ENCODE results near the gene CBX5.

The CBX5 gene

GRCh38 chr12:54280468-54281260 lies 742 bp upstream of the CBX5 start, which contains the start of gene HNRNPA1:
HNRNPA1 (plus strand) TSS chr12:54280726; CDS start chr12:54280808, 82 bp downstream.
- H3K27ac ChIP-seq (ENCODE audit: low read depth, low read length) = peak within 1 kb of the TSS; percentile 83
- H3K4me1 ChIP-seq (ENCODE audit: control insufficient read depth, insufficient read depth, low read length, unreplicated experiment) = peaks cover 37% of the 10 kb centered on the region
- H3K27me3 ChIP-seq (ENCODE audit: insufficient read depth, low read length) = no peaks in the 10 kb centered on the region
- no peak within 1 kb of the TSS for H2AFZ ChIP-seq (ENCODE audit: low read length, unreplicated experiment)
- H3K4me3 ChIP-seq (ENCODE audit: low read depth, low read length) = peak within 1 kb of the TSS; percentile 93
- H3K36me3 ChIP-seq (ENCODE audit: insufficient read depth, low read length) = peaks cover 43% of the 10 kb centered on the region
- H3K79me2 ChIP-seq (ENCODE audit: control insufficient read depth, insufficient read depth, low read length, unreplicated experiment) = peaks cover 80% of the 10 kb centered on the region

GRCh38 chr12:54279227-54279631 lies 693 bp downstream of the CBX5 start:
- no peak overlapping the region for H2AFZ ChIP-seq (ENCODE audit: low read length, unreplicated experiment)
- H3K27me3 ChIP-seq (ENCODE audit: insufficient read depth, low read length) = no peaks in the 10 kb centered on the region
- peaks cover 36% of the 10 kb centered on the region for H3K4me1 ChIP-seq (ENCODE audit: control insufficient read depth, insufficient read depth, low read length, unreplicated experiment)
- peaks cover 35% of the 10 kb centered on the region for H3K36me3 ChIP-seq (ENCODE audit: insufficient read depth, low read length)
- H3K79me2 ChIP-seq (ENCODE audit: control insufficient read depth, insufficient read depth, low read length, unreplicated experiment) = peaks cover 85% of the 10 kb centered on the region
- peak overlapping the region; percentile 83 for H3K27ac ChIP-seq (ENCODE audit: low read depth, low read length)
- H3K4me3 ChIP-seq (ENCODE audit: low read depth, low read length) = peak overlapping the region; percentile 93

GRCh38 chr12:54277823-54278276 lies 2.1 kb downstream of the CBX5 start:
- H3K27ac ChIP-seq (ENCODE audit: low read depth, low read length) = peak overlapping the region; percentile 83
- peaks cover 31% of the 10 kb centered on the region for H3K36me3 ChIP-seq (ENCODE audit: insufficient read depth, low read length)
- peaks cover 24% of the 10 kb centered on the region for H3K4me1 ChIP-seq (ENCODE audit: control insufficient read depth, insufficient read depth, low read length, unreplicated experiment)
- H3K4me3 ChIP-seq (ENCODE audit: low read depth, low read length) = peak overlapping the region; percentile 93
- no peaks in the 10 kb centered on the region for H3K27me3 ChIP-seq (ENCODE audit: insufficient read depth, low read length)
- no peak overlapping the region for H2AFZ ChIP-seq (ENCODE audit: low read length, unreplicated experiment)
- H3K79me2 ChIP-seq (ENCODE audit: control insufficient read depth, insufficient read depth, low read length, unreplicated experiment) = peaks cover 85% of the 10 kb centered on the region

DNA sequence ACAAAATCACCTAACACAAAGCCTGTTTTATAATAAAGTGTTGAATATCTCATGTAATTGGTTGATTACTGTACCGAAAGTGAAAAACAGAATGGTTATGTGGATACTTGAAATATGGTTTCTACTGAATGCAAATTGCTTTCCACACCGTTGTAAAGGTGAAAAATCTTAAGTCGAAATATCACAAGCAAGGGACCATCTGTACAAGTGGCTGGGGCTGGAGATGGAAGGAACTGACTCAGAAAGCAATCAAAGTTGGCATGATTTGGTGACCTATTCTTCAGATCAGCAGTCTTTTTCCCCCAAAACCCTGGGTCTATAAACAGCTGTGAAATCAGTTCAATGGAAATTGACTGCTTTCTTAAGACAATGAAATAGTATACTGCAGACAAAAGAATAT lies 3.6 kb downstream of the CBX5 start:
- peaks cover 17% of the 10 kb centered on the region for H3K4me1 ChIP-seq (ENCODE audit: control insufficient read depth, insufficient read depth, low read length, unreplicated experiment)
- H3K79me2 ChIP-seq (ENCODE audit: control insufficient read depth, insufficient read depth, low read length, unreplicated experiment) = peaks cover 81% of the 10 kb centered on the region
- peaks cover 19% of the 10 kb centered on the region for H3K36me3 ChIP-seq (ENCODE audit: insufficient read depth, low read length)
- no peak overlapping the region for H2AFZ ChIP-seq (ENCODE audit: low read length, unreplicated experiment)
- no peaks in the 10 kb centered on the region for H3K27me3 ChIP-seq (ENCODE audit: insufficient read depth, low read length)
- H3K4me3 ChIP-seq (ENCODE audit: low read depth, low read length) = no peak overlapping the region
- no peak overlapping the region for H3K27ac ChIP-seq (ENCODE audit: low read depth, low read length)

DNA sequence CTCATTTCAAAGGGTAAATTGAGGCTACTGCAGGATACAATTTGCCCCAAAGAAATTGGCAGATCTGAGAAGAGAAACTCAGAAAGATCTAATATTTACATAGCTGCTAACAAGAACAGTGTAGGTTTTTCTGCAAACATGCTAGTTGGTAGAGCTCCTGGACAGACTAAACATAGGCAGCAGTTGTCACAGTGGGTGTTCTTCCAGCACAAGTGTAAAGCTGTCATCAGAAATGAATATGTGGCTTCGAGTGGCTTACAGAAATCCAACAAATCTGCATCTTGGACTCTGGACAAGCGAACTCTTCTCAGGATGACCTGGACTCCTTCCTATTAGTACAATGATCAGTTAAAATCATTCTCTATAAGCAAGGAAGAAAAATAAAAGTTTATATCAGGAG lies 5.9 kb downstream of the CBX5 start:
- no peak overlapping the region for H3K27ac ChIP-seq (ENCODE audit: low read depth, low read length)
- H3K79me2 ChIP-seq (ENCODE audit: control insufficient read depth, insufficient read depth, low read length, unreplicated experiment) = peaks cover 75% of the 10 kb centered on the region
- H3K36me3 ChIP-seq (ENCODE audit: insufficient read depth, low read length) = peaks cover 13% of the 10 kb centered on the region

GRCh38 chr12:54272214-54272613 lies 7.7 kb downstream of the CBX5 start:
- Histone ChIP-seq H3K36me3 (ENCODE audit: insufficient read depth, low read length) (peaks cover 13% of the 10 kb centered on the region), H3K27ac (ENCODE audit: low read depth, low read length) (no peak overlapping the region), H3K4me1 (ENCODE audit: control insufficient read depth, insufficient read depth, low read length, unreplicated experiment) (peaks cover 11% of the 10 kb centered on the region), H3K27me3 (ENCODE audit: insufficient read depth, low read length) (no peaks in the 10 kb centered on the region), H3K79me2 (ENCODE audit: control insufficient read depth, insufficient read depth, low read length, unreplicated experiment) (peaks cover 65% of the 10 kb centered on the region), H3K4me3 (ENCODE audit: low read depth, low read length) (no peak overlapping the region), H2AFZ (ENCODE audit: low read length, unreplicated experiment) (no peak overlapping the region)

More for the DNA sequence above, 5.9 kb downstream of the CBX5 start:
- no peak overlapping the region for H3K4me3 ChIP-seq (ENCODE audit: low read depth, low read length)
- peaks cover 17% of the 10 kb centered on the region for H3K4me1 ChIP-seq (ENCODE audit: control insufficient read depth, insufficient read depth, low read length, unreplicated experiment)
- H2AFZ ChIP-seq (ENCODE audit: low read length, unreplicated experiment) = no peak overlapping the region
- no peaks in the 10 kb centered on the region for H3K27me3 ChIP-seq (ENCODE audit: insufficient read depth, low read length)

- no peaks in the 10 kb centered on the region for H3K4me1 ChIP-seq (ENCODE audit: control insufficient read depth, insufficient read depth, low read length, unreplicated experiment)
- H3K4me3 ChIP-seq (ENCODE audit: low read depth, low read length) = no peak overlapping the region
- no peak overlapping the region for H2AFZ ChIP-seq (ENCODE audit: low read length, unreplicated experiment)
- H3K27ac ChIP-seq (ENCODE audit: low read depth, low read length) = no peak overlapping the region
- H3K27me3 ChIP-seq (ENCODE audit: insufficient read depth, low read length) = no peaks in the 10 kb centered on the region
- H3K79me2 ChIP-seq (ENCODE audit: control insufficient read depth, insufficient read depth, low read length, unreplicated experiment) = peaks cover 57% of the 10 kb centered on the region
- H3K36me3 ChIP-seq (ENCODE audit: insufficient read depth, low read length) = peaks cover 13% of the 10 kb centered on the region
These were observed 9.6 kb downstream of the CBX5 start for GRCh38 chr12:54270345-54270744.

- peaks cover 56% of the 10 kb centered on the region for H3K79me2 ChIP-seq (ENCODE audit: control insufficient read depth, insufficient read depth, low read length, unreplicated experiment)
- H2AFZ ChIP-seq (ENCODE audit: low read length, unreplicated experiment) = no peak overlapping the region
- no peak overlapping the region for H3K4me3 ChIP-seq (ENCODE audit: low read depth, low read length)
- H3K36me3 ChIP-seq (ENCODE audit: insufficient read depth, low read length) = no peaks in the 10 kb centered on the region
- peaks cover 14% of the 10 kb centered on the region for H3K4me1 ChIP-seq (ENCODE audit: control insufficient read depth, insufficient read depth, low read length, unreplicated experiment)
- peak overlapping the region; percentile 7; the same call in 1 of the 2 replicates for H3K27ac ChIP-seq (ENCODE audit: low read depth, low read length)
- no peaks in the 10 kb centered on the region for H3K27me3 ChIP-seq (ENCODE audit: insufficient read depth, low read length)
These were observed 13.1 kb downstream of the CBX5 start for GRCh38 chr12:54266852-54267251.

GRCh38 chr12:54265364-54265812 lies 14.5 kb downstream of the CBX5 start:
- H3K4me1 ChIP-seq (ENCODE audit: control insufficient read depth, insufficient read depth, low read length, unreplicated experiment) = peaks cover 28% of the 10 kb centered on the region
- H3K4me3 ChIP-seq (ENCODE audit: low read depth, low read length) = no peak overlapping the region
- H3K79me2 ChIP-seq (ENCODE audit: control insufficient read depth, insufficient read depth, low read length, unreplicated experiment) = peaks cover 64% of the 10 kb centered on the region
- H3K27ac ChIP-seq (ENCODE audit: low read depth, low read length) = no peak overlapping the region
- H3K27me3 ChIP-seq (ENCODE audit: insufficient read depth, low read length) = no peaks in the 10 kb centered on the region
- no peaks in the 10 kb centered on the region for H3K36me3 ChIP-seq (ENCODE audit: insufficient read depth, low read length)
- no peak overlapping the region for H2AFZ ChIP-seq (ENCODE audit: low read length, unreplicated experiment)

DNA sequence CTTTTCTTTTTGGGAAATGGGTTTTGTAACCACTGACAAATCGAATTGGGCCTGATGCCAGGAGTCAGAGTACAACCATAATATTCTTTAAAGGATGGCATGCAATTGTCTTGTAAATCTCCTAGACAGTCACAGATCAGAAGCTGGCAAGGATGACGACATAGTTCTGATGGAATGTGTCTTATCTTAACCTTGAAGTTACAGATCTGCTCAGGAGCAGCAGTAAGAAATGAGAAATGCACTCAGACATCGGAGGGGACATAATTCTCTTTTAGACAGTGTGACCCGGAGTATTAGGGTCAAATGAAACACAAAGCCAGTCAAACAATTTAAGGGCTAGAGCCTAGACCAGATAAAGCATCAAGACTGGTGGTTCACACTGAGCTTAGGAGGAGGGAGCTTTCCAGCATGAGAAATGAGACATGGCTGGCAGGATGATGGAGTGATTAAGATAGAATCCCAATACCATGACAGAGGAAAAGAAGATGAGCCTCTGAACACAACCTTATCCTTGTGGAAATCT lies 17.5 kb downstream of the CBX5 start:
- Histone ChIP-seq H3K27me3 (ENCODE audit: insufficient read depth, low read length) (no peaks in the 10 kb centered on the region), H3K27ac (ENCODE audit: low read depth, low read length) (peak overlapping the region; percentile 69), H3K4me3 (ENCODE audit: low read depth, low read length) (peak overlapping the region; percentile 26; the same call in 1 of the 2 replicates), H3K4me1 (ENCODE audit: control insufficient read depth, insufficient read depth, low read length, unreplicated experiment) (peaks cover 55% of the 10 kb centered on the region), H3K36me3 (ENCODE audit: insufficient read depth, low read length) (no peaks in the 10 kb centered on the region), H2AFZ (ENCODE audit: low read length, unreplicated experiment) (no peak overlapping the region), H3K79me2 (ENCODE audit: control insufficient read depth, insufficient read depth, low read length, unreplicated experiment) (peaks cover 79% of the 10 kb centered on the region)
